Esophagus squamous epithelium (tissue), 4 donors: ENCODE data around the gene TMC4.

Source experiments
- CTCF ChIP-seq, 6 experiments: fragments of 450-650 bp in 4 of 6; fragments of 200-600 bp in 2 of 6; sonication (generic) in 2 of 6; IDR thresholded peaks; one replicate each; pipeline ENCODE4 v1.5.1; 2016 to 2019; ENCODE audit warnings: antibody characterized with exemption in 6 of 6, mild to moderate bottlenecking in 4 of 6, moderate library complexity in 4 of 6
- POLR2A ChIP-seq, 4 donors: fragments of 450-650 bp; IDR thresholded peaks; one replicate each; pipeline ENCODE4 v1.6.1; 2017; ENCODE audit warnings: antibody characterized with exemption in 4 of 4, mild to moderate bottlenecking in 4 of 4, moderate library complexity in 3 of 4

- no peak for TF ChIP-seq CTCF (IDR thresholded peaks at IDR 0.05)
- no peak for TF ChIP-seq POLR2A (IDR thresholded peaks at IDR 0.05)
Observed at GRCh38 chr19:54188215-54188871, 15.4 kb upstream of the TMC4 start.
